HEK293T (cell line): Measurements from ENCODE around the gene SLC5A1.
"Not testable (repeated sequence)": the region's sequence is repeated elsewhere in the genome, so short reads cannot be mapped to it uniquely, and the experiment has no call there.

ENCODE experiments used
- BHLHE40 ChIP-seq: fragments of 450-650 bp; IDR thresholded peaks from 2 replicates; pipeline ENCODE4 v1.6.1; 2016; ENCODE audit warnings: mild to moderate bottlenecking, moderate library complexity, borderline replicate concordance
- CTBP1 ChIP-seq: fragments of 450-650 bp; IDR thresholded peaks from 2 replicates; pipeline ENCODE4 v1.6.1; 2016; ENCODE audit warnings: borderline replicate concordance
- HDGF ChIP-seq: fragments of 450-650 bp; IDR thresholded peaks from 2 replicates; pipeline ENCODE4 v1.6.1; 2017; ENCODE audit warnings: antibody characterized with exemption, borderline replicate concordance
- PKNOX1 ChIP-seq: fragments of 450-650 bp; IDR thresholded peaks from 2 replicates; pipeline ENCODE4 v1.6.1; 2016
- SP1 ChIP-seq: fragments of 450-650 bp; IDR thresholded peaks from 2 replicates; pipeline ENCODE4 v1.6.1; 2017
- TARDBP ChIP-seq: fragments of 450-650 bp; IDR thresholded peaks from 2 replicates; pipeline ENCODE4 v1.6.1; 2016
- ZNF384 ChIP-seq: fragments of 450-650 bp; IDR thresholded peaks from 2 replicates; pipeline ENCODE4 v1.6.1; 2016

- not testable (repeated sequence) for TF ChIP-seq PKNOX1, TARDBP, BHLHE40, ZNF384, SP1, HDGF, CTBP1
These were observed 91.7 kb downstream of the SLC5A1 start for GRCh38 chr22:32134796-32135195.
